ENCODE results near the gene KDM4F. TPM values are rescaled to one million over a fixed set of nuclear protein-coding genes. Genes with fewer than 3 reads are reported as not detected.
A peak's percentile ranks its signal among the peaks of the same experiment; 100 is the strongest.

Gene KDM4F
- total and polyA plus RNA-seq, 2 of the 8 experiments (the other 6 are each of a cell fraction or from before 2014, with no cell fraction given) = not detected

DNA sequence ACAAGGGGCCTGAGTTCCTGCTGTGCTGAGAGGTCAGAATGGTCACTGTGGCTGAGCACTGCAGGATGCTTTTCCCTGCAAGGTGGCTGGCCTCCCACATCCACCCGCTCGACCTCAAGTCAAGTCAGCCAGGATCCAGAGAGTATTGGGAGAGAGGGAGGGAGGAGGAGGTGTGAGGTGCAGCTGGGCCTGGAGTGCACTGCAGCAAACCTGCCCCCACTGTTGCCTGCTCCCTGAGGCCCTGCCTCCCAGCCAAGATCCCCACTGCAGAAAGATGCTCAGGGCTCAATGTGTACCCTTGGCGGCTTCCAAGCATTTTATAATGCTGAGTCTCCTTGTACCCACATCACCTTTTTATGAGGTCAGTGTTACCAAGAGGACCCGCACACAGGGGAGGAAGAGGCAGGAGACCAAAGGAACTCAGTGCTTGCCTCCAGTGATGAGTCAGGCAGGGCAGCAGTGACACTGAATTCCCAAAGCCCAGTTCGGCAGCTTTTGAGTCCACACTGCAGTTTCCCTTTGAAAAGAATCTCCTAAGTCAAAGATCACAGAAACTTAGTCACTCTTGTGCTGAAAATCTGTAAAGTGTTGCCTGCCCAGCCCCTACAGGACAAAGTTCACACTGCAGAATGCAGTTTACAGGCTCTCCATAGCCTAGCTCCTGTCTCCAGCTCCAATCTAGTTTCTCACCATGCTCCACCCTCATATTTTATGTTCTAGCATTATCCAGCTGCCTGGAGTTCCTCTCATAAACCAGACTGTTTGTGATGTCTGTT, 43.5 kb downstream of the KDM4F start:
- no peak overlapping the region for H2AFZ ChIP-seq (ENCODE audit: low read length)
- H3K9ac ChIP-seq (replicated peaks in 1 of 4; ENCODE audit: extremely low read depth in 1 of 4, low read depth in 3 of 4, low read length in 3 of 4) = no peak overlapping the region

More for the DNA sequence above, 43.5 kb downstream of the KDM4F start:
- H3K18ac ChIP-seq (ENCODE audit: extremely low read depth, low read length) = no peak overlapping the region
- no peak overlapping the region for H4K5ac ChIP-seq (ENCODE audit: insufficient read length, low read depth, low read length)
- FAIRE-seq (no peak), DNase-seq (ENCODE audit: low read depth in 1 of 2, low spot score in 2 of 2) (no peak)
- H3K79me1 ChIP-seq (ENCODE audit: low read depth, low read length) = no peaks in the 10 kb centered on the region
- H3K9me3 ChIP-seq (ENCODE audit: insufficient read depth in 2 of 2, low read depth in 1 of 2, low read length in 1 of 2) = no peaks in the 10 kb centered on the region
- no peaks in the 10 kb centered on the region for H4K20me1 ChIP-seq (replicated peaks in 1 of 2; ENCODE audit: control insufficient read depth in 1 of 2, insufficient read depth in 2 of 2, low read length in 2 of 2)
- H2AK5ac ChIP-seq (ENCODE audit: low read depth, low read length) = no peak overlapping the region
- H3K14ac ChIP-seq (ENCODE audit: insufficient read length) = no peak overlapping the region
- H2BK5ac ChIP-seq (ENCODE audit: low read depth, low read length) = no peak overlapping the region
- ChIA-PET POLR2A (ENCODE audit: partially characterized antibody) (interaction anchor here (0.9 to 5.6 kb wide), 3 partner anchors 12 to 43 kb away, joined by 3 to 44 read pairs (median 3); partner anchors contain the start of gene SRSF8), CTCF (ENCODE audit: partially characterized antibody) (interaction anchor here (0.7 to 9.0 kb wide), 16 partner anchors 11 to 363 kb away, joined by 3 to 127 read pairs (median 5); partner anchors contain the start of gene SRSF8)
- no peak overlapping the region for H3K27ac ChIP-seq (ENCODE audit: low read depth, low read length)
- peaks cover 4 to 32% (median 25%) of the 10 kb centered on the region in 4 experiments for H3K27me3 ChIP-seq (replicated peaks in 1 of 4; ENCODE audit: control insufficient read depth in 3 of 4, extremely low read depth in 1 of 4, insufficient read depth in 3 of 4, low read length in 3 of 4)
- peaks cover 11% of the 10 kb centered on the region for H3K23me2 ChIP-seq (ENCODE audit: low read depth, low read length)
- no peak overlapping the region for H2BK12ac ChIP-seq (ENCODE audit: low read depth, low read length)
- no peak overlapping the region for H4K91ac ChIP-seq (replicated peaks; ENCODE audit: insufficient read length, low read length)
- H3K4me1 ChIP-seq (replicated peaks in 1 of 4; ENCODE audit: control insufficient read depth in 3 of 4, insufficient read depth in 4 of 4, low read length in 3 of 4) = peaks cover 0 to 6% (median 3%) of the 10 kb centered on the region in 4 experiments; a peak in 6 of 7 replicates
- H3K79me2 ChIP-seq (ENCODE audit: control insufficient read depth in 1 of 2, insufficient read depth in 2 of 2, low read length in 2 of 2) = no peaks in the 10 kb centered on the region
- H3K4me3 ChIP-seq (ENCODE audit: extremely low read depth in 1 of 4, insufficient read depth in 2 of 4, low read depth in 3 of 4, low read length in 4 of 4) = no peak overlapping the region
- H3K23ac ChIP-seq (ENCODE audit: insufficient read length) = no peak overlapping the region
- H2BK15ac ChIP-seq (ENCODE audit: low read length) = no peak overlapping the region
- no peak overlapping the region for H3K4ac ChIP-seq (replicated peaks; ENCODE audit: insufficient read length, low read depth, low read length)
- WGBS, 2 experiments (ENCODE audit: extremely low coverage in 1 of 2, insufficient coverage in 1 of 2, insufficient read length in 1 of 2, insufficient replicate concordance in 2 of 2, low coverage in 1 of 2, low lambda C conversion rate in 2 of 2, missing lambda C conversion rate in 1 of 2) = 56% methylated on average over 5 of the region's 5 CpGs; no CpG with 5 or more reads in 1 of the 2 experiments
- TF ChIP-seq YY1 (IDR thresholded peaks at IDR 0.05; ENCODE audit: low read depth, low read length) = no peak
- TF ChIP-seq, protein P1, sequence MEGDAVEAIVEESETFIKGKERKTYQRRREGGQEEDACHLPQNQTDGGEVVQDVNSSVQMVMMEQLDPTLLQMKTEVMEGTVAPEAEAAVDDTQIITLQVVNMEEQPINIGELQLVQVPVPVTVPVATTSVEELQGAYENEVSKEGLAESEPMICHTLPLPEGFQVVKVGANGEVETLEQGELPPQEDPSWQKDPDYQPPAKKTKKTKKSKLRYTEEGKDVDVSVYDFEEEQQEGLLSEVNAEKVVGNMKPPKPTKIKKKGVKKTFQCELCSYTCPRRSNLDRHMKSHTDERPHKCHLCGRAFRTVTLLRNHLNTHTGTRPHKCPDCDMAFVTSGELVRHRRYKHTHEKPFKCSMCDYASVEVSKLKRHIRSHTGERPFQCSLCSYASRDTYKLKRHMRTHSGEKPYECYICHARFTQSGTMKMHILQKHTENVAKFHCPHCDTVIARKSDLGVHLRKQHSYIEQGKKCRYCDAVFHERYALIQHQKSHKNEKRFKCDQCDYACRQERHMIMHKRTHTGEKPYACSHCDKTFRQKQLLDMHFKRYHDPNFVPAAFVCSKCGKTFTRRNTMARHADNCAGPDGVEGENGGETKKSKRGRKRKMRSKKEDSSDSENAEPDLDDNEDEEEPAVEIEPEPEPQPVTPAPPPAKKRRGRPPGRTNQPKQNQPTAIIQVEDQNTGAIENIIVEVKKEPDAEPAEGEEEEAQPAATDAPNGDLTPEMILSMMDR (IDR thresholded peaks at IDR 0.05; ENCODE audit: control extremely low read depth in 1 of 3, insufficient read depth in 1 of 3, low read depth in 1 of 3, low read length in 3 of 3) = peak; percentile 19 to 72 (median 42)
- TF ChIP-seq RAD21 (IDR thresholded peaks at IDR 0.05 in 1 of 2, conservative IDR thresholded peaks at IDR 0.05 in 1 of 2; ENCODE audit: low read depth in 2 of 2, low read length in 2 of 2) = peak; percentile 20 to 36; a peak in 2 of 4 replicates
- no peak overlapping the region for H3K56ac ChIP-seq (replicated peaks; ENCODE audit: insufficient read length, low read depth, low read length)
- no peak overlapping the region for H3K4me2 ChIP-seq (ENCODE audit: insufficient read depth in 1 of 2, low read depth in 2 of 2, low read length in 2 of 2)
- H2BK120ac ChIP-seq (replicated peaks; ENCODE audit: low read depth, low read length) = no peak overlapping the region
- no peak overlapping the region for H2BK20ac ChIP-seq (ENCODE audit: low read length)
- no peak overlapping the region for H4K8ac ChIP-seq (ENCODE audit: extremely low read depth, insufficient read depth, low read length)
- H3K36me3 ChIP-seq (ENCODE audit: control insufficient read depth in 2 of 4, insufficient read depth in 4 of 4, low read length in 3 of 4) = no peaks in the 10 kb centered on the region
